DND-41 (cell line): ENCODE results near the gene KBTBD13.

ENCODE experiments used
- CTCF ChIP-seq: IDR thresholded peaks from 2 replicates; pipeline ENCODE4 v1.5.1; 2012; ENCODE audit warnings: borderline replicate concordance, low read length, moderate library complexity, mild to moderate bottlenecking; ENCODE audit not compliant: poor library complexity, severe bottlenecking; ENCODE audit errors: extremely low read depth
- EZH2 ChIP-seq: IDR thresholded peaks from 3 replicates; pipeline ENCODE4 v1.6.1; 2012; ENCODE audit warnings: borderline replicate concordance, low read depth, mild to moderate bottlenecking, moderate library complexity, low read length, inconsistent platforms; ENCODE audit not compliant: severe bottlenecking

- TF ChIP-seq CTCF (no peak), EZH2 (no peak)
Measured at GRCh38 chr15:65084500-65085206, 8.1 kb downstream of the KBTBD13 start.
